GM21447 (cell line): ENCODE measurements around the gene SLX1A.
A peak's percentile ranks its signal among the peaks of the same experiment; 100 is the strongest.
"Not testable (repeated sequence)": the region's sequence is repeated elsewhere in the genome, so short reads cannot be mapped to it uniquely, and the experiment has no call there.

ENCODE experiments used
- ATAC-seq: cut with Tn5 transposase; IDR thresholded peaks from one replicate; pipeline ENCODE4 v1.9.1; 2021; ENCODE audit not compliant: unreplicated experiment

Gene SLX1A

GRCh38 chr16:30193615-30194014, at the start of gene SLX1A, which contains the start of gene BOLA2B:
TSS of gene SLX1A (plus strand) at chr16:30193875. CDS start at chr16:30194085, 210 bp downstream.
TSS of gene BOLA2B (minus strand) at chr16:30193666. CDS start at chr16:30193595, 71 bp downstream.
- peak; percentile 79 for ATAC-seq

GRCh38 chr16:30144017-30144416, 49.7 kb upstream of the SLX1A start:
- no peak for ATAC-seq

GRCh38 chr16:30144917-30145316, 48.8 kb upstream of the SLX1A start:
- ATAC-seq = no peak

DNA sequence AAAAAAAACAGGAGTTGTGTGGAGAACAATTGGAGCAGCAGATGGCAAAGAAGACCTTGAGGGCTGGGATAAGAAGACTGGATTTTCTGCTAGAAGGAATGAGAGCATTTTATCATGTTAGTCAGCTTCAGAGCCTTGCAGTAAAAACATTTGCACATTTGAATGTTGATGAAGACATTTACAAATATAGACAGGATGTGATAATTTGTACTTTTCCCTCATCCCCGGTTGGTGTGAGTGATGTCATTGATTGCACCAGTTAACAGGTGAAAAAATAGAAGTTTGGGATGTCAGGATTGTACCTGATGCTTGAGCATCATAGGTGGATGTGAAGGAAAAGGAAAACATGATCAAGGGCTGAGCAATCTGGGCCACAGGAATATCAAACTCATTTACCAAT, 48.0 kb upstream of the SLX1A start:
- ATAC-seq = no peak

- no peak for ATAC-seq
Observed at GRCh38 chr16:30147843-30148510, 45.7 kb upstream of the SLX1A start.

DNA sequence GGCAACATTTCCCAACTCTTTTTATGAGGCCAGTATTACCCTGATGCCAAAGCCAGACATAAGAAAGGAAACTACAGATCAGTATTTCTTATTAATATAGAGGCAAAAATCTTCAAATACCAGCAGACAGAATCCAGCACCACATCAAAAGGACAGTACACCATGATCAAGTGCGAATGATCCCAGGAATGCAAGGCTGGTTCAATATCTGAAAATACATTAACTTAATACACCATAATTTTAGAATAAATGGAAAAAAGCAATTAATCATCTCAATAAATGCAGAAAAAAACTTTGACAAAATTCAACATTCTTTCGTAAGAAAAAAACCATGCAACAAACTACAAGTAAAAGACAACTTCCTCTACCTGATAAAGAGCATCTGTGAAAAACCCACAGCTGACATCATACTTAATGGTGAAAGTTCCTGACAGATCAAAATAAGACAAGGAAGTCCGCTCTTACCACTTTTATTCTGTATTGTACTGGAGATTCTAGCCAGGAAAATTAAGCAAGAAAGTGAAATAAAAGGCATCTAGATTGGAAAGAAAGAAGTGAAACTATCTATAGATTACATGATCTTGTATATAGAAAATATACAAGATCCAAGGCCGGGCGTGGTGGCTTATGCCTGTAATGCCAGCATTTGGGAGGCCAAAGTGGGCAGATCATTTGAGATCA, 44.3 kb upstream of the SLX1A start:
- no peak for ATAC-seq

- no peak for ATAC-seq
Observed at GRCh38 chr16:30151091-30151490, 42.6 kb upstream of the SLX1A start.

DNA sequence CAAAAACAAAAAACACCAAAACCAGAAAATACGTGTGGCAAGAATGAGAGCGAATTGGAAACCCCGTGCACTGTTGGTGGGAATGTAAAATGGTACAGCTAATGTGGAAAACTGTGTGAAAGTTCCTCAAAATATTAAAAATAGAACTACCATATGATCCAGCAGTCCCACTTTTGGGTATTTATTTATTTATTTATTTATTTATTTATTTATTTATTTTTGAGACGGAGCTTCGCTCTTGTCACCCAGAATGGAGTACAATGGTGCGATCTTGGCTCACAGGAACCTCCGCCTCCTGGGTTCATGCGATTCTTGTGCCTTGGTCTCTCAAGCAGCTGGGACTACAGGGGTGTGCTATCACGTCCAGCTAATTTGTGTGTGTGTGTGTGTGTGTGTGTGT, 41.2 kb upstream of the SLX1A start:
- ATAC-seq = no peak

DNA sequence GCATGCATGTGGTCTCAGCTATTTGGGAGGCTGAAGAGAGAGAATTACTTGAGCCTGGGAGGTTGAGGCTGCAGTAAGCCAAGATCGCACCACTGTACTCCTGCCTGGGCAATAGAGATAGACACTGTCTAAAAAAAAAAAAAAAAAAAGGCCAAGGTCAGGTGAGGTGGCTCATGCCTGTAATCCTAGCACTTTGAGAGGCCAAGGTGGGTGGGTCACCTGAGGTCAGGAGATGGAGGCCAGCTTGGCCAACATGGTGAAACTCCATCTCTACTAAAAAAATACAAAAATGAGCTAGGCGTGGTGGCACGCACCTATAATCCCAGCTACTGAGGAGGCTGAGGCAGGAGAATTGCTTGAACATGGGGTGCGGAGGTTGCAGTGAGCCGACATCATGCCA, 38.5 kb upstream of the SLX1A start:
- no peak for ATAC-seq

- ATAC-seq = no peak
Observed at GRCh38 chr16:30157214-30157613, 36.5 kb upstream of the SLX1A start.

- ATAC-seq = no peak
Observed at GRCh38 chr16:30163538-30163937, 30.1 kb upstream of the SLX1A start.

DNA sequence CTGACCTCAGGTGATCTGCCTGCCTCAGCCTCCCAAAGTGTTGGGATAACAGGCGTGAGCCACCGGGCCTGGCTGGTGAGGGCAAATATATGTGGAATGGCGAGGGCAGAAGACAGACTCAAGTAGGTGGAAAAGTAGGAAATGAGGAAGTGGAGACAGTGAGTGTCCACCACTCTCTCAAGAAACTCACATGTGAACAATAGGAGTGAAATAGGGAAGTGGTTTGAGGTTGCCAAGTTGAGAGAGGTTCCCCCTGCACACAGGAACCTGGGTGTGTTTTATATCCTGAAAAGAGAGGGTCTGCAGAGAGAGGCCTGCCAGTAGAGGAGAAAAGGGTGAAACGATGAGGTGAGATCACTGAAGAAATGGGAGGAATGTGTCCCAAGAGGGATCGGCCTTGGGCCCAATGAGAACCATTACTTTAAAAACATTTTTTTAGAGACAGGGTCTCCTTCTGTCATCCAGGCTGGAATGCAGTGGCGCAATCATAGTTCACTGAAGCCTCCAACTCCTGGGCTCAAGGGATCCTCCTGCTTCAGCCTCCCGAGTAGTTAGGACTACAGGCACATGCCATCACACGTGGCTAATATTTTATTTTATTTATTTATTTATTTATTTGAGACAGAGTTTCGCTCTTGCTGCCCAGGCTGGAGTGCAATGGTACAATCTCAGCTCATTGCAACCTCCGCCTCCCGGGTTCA, 27.3 kb upstream of the SLX1A start:
- ATAC-seq = no peak

DNA sequence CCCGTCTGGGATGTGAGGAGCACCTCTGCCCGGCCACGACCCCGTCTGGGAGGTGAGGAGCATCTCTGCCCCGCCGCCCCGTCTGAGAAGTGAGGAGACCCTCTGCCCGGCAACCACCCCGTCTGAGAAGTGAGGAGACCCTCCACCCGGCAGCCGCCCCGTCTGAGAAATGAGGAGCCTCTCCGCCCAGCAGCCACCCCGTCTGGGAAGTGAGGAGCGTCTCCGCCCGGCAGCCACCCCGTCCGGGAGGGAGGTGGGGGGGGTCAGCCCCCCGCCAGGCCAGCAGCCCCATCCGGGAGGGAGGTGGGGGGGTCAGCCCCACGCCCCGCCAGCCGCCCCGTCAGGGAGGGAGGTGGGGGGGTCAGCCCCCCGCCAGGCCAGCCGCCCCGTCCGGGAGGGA, 24.9 kb upstream of the SLX1A start:
- not testable (repeated sequence) for ATAC-seq

DNA sequence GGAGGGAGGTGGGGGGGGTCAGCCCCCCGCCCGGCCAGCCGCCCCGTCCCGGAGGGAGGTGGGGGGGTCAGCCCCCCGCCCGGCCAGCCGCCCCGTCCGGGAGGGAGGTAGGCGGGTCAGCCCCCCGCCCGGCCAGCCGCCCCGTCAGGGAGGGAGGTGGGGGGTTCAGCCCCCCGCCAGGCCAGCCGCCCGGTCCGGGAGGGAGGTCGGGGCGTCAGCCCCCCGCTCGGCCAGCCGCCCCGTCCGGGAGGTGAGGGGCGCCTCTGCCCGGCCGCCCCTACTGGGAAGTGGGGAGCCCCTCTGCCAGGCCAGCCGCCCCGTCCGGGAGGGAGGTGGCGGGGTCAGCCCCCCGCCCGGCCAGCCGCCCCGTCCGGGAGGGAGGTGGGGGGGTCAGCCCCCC, 24.3 kb upstream of the SLX1A start:
- not testable (repeated sequence) for ATAC-seq

GRCh38 chr16:30170145-30170544, 23.5 kb upstream of the SLX1A start:
- ATAC-seq = not testable (repeated sequence)

DNA sequence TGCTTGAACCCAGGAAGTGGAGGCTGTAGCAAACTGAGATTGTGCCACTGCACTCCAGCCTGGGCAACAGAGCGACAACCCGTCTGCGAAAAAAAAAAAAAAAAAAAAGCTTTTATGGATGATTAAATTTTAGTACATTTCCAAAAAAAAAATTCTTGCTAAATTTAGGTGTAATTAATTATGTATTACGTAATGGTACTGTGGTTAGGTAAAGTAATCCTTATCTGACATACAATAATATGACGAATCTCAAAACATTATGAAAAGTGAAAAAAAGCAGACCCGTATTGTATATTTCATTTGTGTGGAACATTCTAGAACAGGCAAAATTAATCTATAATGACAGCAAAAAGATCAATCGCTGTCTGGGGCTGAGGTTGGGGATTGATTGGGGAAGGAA, 20.6 kb upstream of the SLX1A start:
- no peak for ATAC-seq

- ATAC-seq = not testable (repeated sequence)
Observed at GRCh38 chr16:30176876-30177275, 16.8 kb upstream of the SLX1A start.

- no peak for ATAC-seq
Observed at GRCh38 chr16:30179195-30179594, 14.5 kb upstream of the SLX1A start.

DNA sequence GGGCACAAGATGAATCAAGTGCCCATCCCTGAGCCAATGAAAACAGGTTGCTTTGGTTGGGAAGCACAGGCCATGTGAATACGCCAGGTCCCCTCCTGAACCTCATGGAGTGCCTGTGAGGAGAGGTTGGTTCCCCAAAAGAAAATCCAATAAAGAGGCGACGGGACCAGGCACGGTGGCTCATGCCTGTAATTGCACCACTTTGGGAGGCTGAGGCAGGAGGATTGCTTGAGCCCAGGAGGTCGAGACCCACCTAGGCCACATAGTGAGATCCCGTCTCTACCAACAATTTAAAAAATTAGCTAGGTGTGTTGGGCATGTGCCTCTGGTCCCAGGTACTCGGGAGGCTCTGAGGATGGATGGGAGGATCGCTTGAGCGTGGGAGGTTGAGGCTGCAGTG, 13.7 kb upstream of the SLX1A start:
- no peak for ATAC-seq

DNA sequence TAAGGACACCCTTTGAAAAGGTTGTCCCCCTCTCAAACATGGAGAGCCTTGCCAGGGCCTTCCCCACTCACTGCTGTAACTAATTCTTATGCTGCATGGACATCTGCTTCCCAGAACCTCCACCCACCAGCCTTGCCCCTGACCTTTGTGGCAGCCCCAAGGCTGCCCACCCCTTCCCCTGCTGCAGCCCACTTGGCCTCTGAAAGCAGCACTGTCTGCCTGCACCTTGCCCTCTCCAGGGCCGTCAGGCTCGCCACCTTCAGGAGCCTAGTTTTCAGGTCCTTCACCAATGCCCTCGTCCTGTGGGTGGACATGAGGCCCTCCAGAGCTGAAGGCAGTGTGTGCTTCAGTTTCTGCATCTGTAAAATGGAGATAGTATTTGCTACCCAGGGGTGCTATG, 12.9 kb upstream of the SLX1A start:
- ATAC-seq = no peak

GRCh38 chr16:30183233-30184095, 10.2 kb upstream of the SLX1A start, which contains the start of gene CORO1A:
TSS of gene CORO1A (plus strand) at chr16:30183602. CDS start at chr16:30185210, 1,608 bp downstream.
- peak; percentile 44 for ATAC-seq
